Activated CD4-positive, CD25-positive, alpha-beta regulatory T cell treated with anti-CD3 and anti-CD28 coated beads, Interleukin-2, amount 50 U/mL, for 16 hours (primary cell): ENCODE data around the gene NEUROD4.

Experiments
- DNase-seq: peaks from one replicate; pipeline ENCODE4 v3.0.0-alpha.2; 2020; ENCODE audit warnings: low read depth, low spot score

NEUROD4 gene

GRCh38 chr12:54997929-54998522 is 21.7 kb upstream of the NEUROD4 start:
- DNase-seq: no peak

GRCh38 chr12:54998958-54999510 is 20.7 kb upstream of the NEUROD4 start:
- no peak for DNase-seq

DNA sequence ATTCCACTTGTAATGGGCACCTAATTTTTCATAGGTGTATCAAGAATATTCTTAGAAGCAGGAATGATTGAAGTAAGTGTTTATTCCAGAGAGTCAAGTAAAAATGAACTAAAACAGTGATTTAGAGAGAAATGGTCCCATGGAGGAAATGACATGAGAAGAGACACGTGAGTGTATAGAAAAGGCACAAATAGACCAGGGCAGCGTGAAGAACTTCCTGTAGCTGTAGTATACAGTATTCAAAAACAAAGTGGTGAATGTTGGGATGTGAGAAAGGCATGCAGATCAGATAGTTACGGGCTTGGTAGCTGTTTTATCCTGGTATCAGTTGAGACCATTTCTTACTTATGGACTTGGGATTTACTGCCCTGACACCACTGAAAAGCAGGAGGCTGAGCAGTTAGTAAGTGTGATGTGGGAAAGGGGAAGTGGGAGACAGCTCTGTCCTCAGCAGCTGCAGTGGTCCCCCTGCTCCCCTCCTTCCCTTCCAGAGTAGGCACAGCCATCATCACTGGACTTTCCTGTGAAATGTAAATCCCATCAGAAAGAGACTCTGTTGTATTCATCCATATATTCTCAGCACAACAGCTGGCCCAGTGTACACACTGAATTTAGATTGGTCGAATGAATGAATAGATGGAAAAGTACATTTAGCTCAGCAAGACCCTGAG is 18.4 kb upstream of the NEUROD4 start:
- no peak for DNase-seq

DNA sequence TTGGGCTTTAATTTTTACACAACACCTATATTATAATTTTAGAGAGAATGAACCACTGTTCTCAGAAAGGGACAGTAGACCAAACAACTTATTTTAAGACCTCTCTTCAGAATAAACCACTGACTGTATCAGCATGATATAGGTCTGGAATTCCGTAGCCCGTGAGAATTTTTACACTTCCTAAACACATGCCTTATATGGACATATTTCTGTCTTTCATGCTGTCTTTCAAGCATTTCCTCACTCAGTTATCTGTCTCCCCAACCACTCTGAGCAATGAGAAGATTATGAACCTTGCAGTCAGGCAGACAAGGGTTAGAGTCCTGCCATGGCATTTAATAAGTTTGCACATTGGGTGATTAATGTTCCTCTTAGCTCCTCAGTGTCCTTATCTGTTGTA is 17.4 kb upstream of the NEUROD4 start:
- no peak for DNase-seq

- no peak for DNase-seq
Measured at GRCh38 chr12:55008944-55009585, 10.7 kb upstream of the NEUROD4 start.

DNA sequence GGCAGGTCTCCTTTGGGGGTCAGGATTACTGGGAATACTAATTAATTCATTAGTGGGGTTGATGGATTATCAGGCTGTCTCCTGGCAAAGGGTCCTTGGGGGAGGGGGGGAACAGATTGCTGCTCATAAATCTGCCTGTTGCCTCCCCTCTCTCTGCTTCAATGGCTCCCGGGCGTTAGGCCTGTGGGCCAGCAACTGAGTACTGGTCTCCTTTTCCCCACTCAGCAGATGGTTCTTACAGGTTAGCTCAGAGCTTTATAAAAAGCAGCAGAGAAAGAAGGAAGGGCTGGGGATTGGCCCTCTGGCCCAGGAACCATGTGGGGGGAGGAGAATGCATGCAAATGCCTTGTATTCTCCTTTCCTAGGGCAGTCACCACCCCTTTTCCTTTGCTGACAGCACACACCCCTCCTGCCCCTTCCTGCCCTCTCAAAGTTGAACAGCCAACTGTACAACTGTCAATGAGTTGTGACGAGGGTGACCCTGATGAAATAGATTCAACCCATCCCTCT is 2.3 kb upstream of the NEUROD4 start:
- DNase-seq: no peak

DNA sequence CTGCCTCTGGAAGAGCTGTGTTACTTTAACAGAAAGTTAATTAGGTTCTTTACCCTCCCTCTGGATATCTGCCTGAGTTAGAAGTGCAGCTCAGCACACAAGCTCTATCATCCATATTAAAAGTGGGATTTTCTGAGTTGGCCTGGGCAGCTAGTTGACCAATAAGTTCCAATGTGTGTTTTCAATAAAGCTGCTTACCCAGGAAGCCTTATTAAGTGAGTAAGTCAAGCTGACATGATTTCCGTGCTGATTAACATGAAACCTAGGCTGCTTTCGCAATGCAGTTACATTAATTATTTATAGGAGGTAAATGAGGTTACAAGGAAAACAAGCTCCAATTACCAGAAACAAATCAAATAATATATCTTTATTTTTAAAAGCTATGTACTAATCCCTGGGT is 4.8 kb downstream of the NEUROD4 start:
- DNase-seq: no peak

GRCh38 chr12:55025508-55025907 is 5.7 kb downstream of the NEUROD4 start:
- DNase-seq: no peak

DNA sequence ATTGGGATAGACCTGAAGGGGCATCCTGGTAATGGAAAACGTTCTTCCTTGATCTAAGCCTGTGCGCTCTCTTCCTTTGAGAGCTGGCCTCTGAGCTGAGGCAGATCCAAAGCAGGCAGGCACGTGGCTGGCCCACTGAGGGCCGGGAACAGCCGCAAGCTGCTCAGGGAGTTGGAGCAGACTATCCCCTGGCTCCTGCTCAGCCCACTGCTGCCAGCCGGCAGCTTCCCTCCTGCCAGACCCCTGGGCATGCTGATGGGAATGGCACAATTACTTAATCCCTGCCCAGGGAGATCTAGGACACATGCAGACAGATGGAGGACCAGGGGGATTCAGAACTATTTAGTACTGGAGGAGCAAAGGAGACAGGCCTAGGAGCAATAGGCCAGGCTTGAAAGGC is 14.4 kb downstream of the NEUROD4 start:
- DNase-seq: no peak

GRCh38 chr12:55036326-55037115 is 16.7 kb downstream of the NEUROD4 start:
- DNase-seq: no peak

DNA sequence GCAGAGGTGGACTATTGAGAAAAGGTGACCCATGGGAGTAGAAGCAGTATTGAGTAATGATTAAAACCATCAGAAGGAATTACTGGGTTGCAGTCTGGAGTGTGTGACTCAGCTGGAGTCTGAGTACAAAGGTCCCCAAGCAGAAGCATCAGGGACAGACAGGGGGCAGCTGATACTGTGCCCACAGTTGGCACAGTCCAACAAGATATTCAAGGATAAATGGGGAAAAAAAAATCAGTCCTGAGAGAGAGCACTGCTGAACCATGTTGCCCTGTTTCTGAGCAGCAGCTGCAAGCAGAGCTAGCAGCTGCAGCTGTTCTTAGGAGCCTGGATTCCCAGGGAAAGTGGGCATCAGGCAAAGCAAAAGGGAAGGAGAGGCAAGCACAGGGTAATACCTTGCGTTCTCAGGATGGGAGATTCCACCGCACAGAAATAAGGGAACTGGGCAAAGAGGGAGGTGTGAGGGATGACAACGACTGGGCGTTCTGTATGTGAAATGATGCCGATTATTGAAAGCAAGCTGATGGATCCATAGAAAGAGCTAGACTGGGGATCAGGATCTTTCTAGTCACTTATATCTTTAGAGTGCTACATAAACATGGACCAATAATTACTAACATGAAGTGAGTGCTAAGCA is 17.7 kb downstream of the NEUROD4 start:
- DNase-seq: no peak

DNA sequence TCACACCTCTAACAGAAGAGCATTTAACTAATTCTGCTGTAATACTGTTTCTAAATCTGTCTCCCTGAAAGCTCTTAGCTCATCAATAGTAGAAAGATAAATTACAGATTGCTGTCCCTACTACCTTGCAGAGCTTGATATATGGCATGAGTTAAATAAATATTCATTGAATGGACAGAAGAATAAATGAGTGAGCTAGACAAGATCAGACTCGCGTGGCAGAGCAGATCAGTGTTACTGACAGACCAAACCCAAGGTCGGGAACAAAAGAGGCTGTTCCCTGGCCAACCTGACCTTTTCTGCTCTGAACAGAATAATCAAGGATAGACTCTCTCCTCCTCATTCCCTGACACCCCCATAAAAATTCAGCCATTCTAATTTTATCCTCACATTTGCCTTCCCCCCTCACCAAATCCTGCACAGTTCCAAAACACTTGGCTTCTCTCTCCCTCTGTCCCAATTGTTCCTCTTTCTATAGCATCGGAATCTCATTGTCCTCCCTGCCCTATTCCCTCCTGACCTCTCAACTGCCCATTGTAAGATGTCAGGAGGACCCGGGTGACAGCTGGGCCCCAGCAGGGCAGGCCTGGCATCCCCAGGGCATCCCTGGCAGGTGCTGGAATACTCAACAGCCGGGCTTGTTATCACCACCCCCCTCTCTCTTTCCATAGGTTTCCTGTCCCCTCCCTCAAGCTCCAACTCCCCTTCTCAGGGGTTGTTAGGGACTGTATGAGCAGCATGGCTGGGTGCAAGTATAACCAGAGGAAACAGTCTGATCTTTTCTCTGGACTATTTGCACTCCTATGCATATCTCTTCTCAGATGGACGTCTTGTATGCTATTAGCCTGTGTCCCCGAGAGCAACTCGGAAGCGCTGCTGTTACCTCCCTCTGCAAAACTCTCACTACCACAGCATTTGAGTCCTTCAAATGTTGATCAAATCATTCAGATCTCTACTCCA is 19.9 kb downstream of the NEUROD4 start:
- DNase-seq: no peak

- DNase-seq: no peak
Measured at GRCh38 chr12:55041345-55042055, 21.7 kb downstream of the NEUROD4 start.

DNA sequence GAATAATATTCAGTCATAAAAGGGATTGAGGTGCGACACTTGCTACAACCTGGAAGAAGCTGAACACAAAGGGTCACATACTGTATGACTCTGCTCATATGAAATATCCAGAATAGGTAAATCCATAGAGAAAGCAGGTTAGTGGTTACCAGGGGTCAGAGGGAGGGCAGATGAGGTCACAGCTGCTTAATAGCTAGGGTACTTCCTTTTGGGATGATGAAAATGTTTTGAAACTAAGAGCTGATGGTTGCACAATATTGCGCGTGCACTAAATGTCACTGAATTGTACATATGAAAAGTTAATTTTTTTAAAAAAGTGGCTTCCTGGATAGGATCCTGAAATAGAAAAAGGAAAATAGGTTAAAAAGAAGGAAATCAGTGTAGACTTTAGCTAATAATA is 23.8 kb downstream of the NEUROD4 start:
- DNase-seq: no peak

DNA sequence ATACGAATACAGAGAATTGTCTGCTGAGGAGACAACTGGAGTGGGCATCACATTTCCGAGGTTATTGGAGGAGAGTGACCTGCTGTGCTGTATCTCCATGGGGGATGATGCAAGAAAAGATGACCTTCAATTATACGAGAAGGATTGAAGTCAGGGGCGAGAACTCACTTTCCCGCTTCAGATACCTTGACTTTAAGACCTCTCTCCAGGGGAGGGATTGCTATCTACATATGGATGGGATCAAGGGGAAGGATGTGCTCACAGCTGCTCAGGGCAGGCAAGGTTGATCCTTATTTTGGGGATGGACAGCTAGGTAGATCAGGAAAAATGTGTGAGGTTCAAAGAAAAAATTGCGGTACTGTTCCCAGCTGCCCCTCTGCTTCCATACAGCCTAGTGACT is 24.4 kb downstream of the NEUROD4 start:
- no peak for DNase-seq

- no peak for DNase-seq
Measured at GRCh38 chr12:55049676-55050075, 29.9 kb downstream of the NEUROD4 start.

GRCh38 chr12:55051197-55051947 is 31.6 kb downstream of the NEUROD4 start:
- no peak for DNase-seq

- no peak for DNase-seq
Measured at GRCh38 chr12:55057481-55057880, 37.7 kb downstream of the NEUROD4 start.

DNA sequence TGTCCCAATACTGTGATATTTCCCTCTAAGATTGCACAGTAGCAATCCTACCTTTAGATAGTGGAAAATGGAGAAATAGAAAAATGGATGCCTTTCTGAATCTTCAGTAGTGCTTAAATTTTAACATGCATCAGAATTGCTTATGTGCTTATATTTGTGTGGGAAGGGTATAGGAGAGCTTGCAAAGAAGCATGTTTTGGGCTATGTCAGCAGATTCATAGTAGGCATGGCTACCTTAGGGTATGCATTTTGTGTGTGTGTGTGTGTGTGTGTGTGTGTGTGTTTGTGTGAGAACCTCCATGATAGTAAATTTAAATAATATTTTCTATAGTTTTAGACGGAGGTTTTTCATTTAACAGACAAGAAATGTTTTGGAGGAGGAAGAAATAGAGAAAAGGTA is 38.3 kb downstream of the NEUROD4 start:
- DNase-seq: no peak
